Hepatocyte (in vitro differentiated cells): Measurements from ENCODE around the gene EPHA2.

ENCODE experiments used
- CTCF ChIP-seq: fragments of 200-600 bp; sonication (generic); IDR thresholded peaks from 2 replicates; pipeline ENCODE4 v1.5.1; 2016; ENCODE audit warnings: antibody characterized with exemption, mild to moderate bottlenecking; ENCODE audit not compliant: poor library complexity
- EZH2 ChIP-seq: fragments of 200-600 bp; sonication (generic); IDR thresholded peaks from 2 replicates; pipeline ENCODE4 v1.6.1; 2016; ENCODE audit warnings: antibody characterized with exemption, mild to moderate bottlenecking, borderline replicate concordance
- EZH2phosphoT487 ChIP-seq: fragments of 200-600 bp; sonication (generic); IDR thresholded peaks from one replicate; pipeline ENCODE4 v1.6.1; 2018; ENCODE audit warnings: antibody characterized with exemption, mild to moderate bottlenecking, low read depth, moderate library complexity; ENCODE audit not compliant: unreplicated experiment, severe bottlenecking

- TF ChIP-seq CTCF, result no peak
- TF ChIP-seq EZH2, result no peak
- TF ChIP-seq EZH2phosphoT487, result no peak
These were observed 40.3 kb downstream of the EPHA2 start for GRCh38 chr1:16115468-16115983.
